HepG2 (cell line): ENCODE results near the gene NKD1. TPM values are rescaled to one million over a fixed set of nuclear protein-coding genes. Genes with fewer than 3 reads are reported as not detected.

Source experiments
- GATA4 ChIP-seq: sonication (generic); IDR thresholded peaks from 2 replicates; pipeline ENCODE4 v1.6.1; 2016; ENCODE audit warnings: antibody characterized with exemption, low read depth, borderline replicate concordance
- GLI4 ChIP-seq: sonication (generic); formaldehyde crosslinking; IDR thresholded peaks from 2 replicates; pipeline ENCODE4 v1.5.1; 2020; ENCODE audit warnings: missing genetic modification reagents, mild to moderate bottlenecking, moderate library complexity, borderline replicate concordance
- GTF2F1 ChIP-seq: fragments of 150-350 bp; IDR thresholded peaks from 2 replicates; pipeline ENCODE4 v1.6.1; 2014; ENCODE audit warnings: low read length
- RBM22 ChIP-seq: fragments of 200-400 bp; formaldehyde crosslinking; optimal IDR thresholded peaks from 2 replicates; pipeline ENCODE3; 2017; ENCODE audit warnings: mild to moderate bottlenecking, low read length, moderate library complexity
- REL ChIP-seq: sonication (generic); formaldehyde crosslinking; conservative IDR thresholded peaks from 2 replicates; pipeline ENCODE4 v1.8.0; 2022; ENCODE audit warnings: mild to moderate bottlenecking, missing genetic modification reagents, moderate library complexity
- SNAI1 ChIP-seq: sonication (generic); formaldehyde crosslinking; IDR thresholded peaks from 2 replicates; pipeline ENCODE4 v1.5.0; 2020; ENCODE audit warnings: mild to moderate bottlenecking, missing genetic modification reagents, borderline replicate concordance
- ZNF101 ChIP-seq: sonication (generic); formaldehyde crosslinking; IDR thresholded peaks from 2 replicates; pipeline ENCODE4 v1.4.0; 2020; ENCODE audit warnings: mild to moderate bottlenecking, low read depth, missing genetic modification reagents, borderline replicate concordance
- polyA plus RNA-seq, 8 experiments: library from polyadenylated mRNA; depleted of rRNA in 3 of 8; stranded (reverse) in 7 of 8; unstranded in 1 of 8; fragments of >200 nt; fragmentation: Illumina TruSeq in 4 of 8; extraction: Trizol in 4 of 8; gene quantifications; 2 replicates each; pipeline versions ENCODE4 v1.2.1 to v1.2.3, GENCODE V29; 2011 to 2016; ENCODE audit warnings: low read depth in 4 of 8, missing spikeins in 1 of 8, mixed read lengths in 1 of 8; ENCODE audit not compliant: insufficient read depth in 1 of 8
- total RNA-seq, 5 experiments: library from RNA; depleted of rRNA; stranded (reverse); fragments of >200 nt; fragmentation: Illumina TruSeq; extraction: Trizol; gene quantifications; 2 replicates each; pipeline ENCODE4 v1.2.3, GENCODE V29; 2016; ENCODE audit warnings: low read depth in 1 of 5
- TF ChIP-seq, protein P1 (sequence below): sonication (generic); formaldehyde crosslinking; IDR thresholded peaks from 2 replicates; pipeline ENCODE4 v1.4.0; 2020; ENCODE audit warnings: missing genetic modification reagents
- TF ChIP-seq, protein P2 (sequence below): sonication (generic); formaldehyde crosslinking; IDR thresholded peaks from 2 replicates; pipeline ENCODE4 v1.9.0; 2021; ENCODE audit warnings: missing genetic modification reagents, mild to moderate bottlenecking, borderline replicate concordance
- TF ChIP-seq, protein P3 (sequence below): sonication (generic); formaldehyde crosslinking; IDR thresholded peaks from 2 replicates; pipeline ENCODE4 v1.5.1; 2020; ENCODE audit warnings: mild to moderate bottlenecking, missing genetic modification reagents, borderline replicate concordance
- TF ChIP-seq, protein P4 (sequence below): sonication (generic); formaldehyde crosslinking; IDR thresholded peaks from 2 replicates; pipeline ENCODE4 v1.4.0; 2020; ENCODE audit warnings: missing genetic modification reagents, mild to moderate bottlenecking, borderline replicate concordance
- TF ChIP-seq, protein P5 (sequence below): sonication (generic); formaldehyde crosslinking; IDR thresholded peaks from 2 replicates; pipeline ENCODE4 v1.4.0; 2020; ENCODE audit warnings: mild to moderate bottlenecking, missing genetic modification reagents

NKD1 gene
- total and polyA plus RNA-seq, 2 of the 13 experiments (the other 11 are each of a cell fraction or from before 2014, with no cell fraction given): 70.4 to 121 TPM

DNA sequence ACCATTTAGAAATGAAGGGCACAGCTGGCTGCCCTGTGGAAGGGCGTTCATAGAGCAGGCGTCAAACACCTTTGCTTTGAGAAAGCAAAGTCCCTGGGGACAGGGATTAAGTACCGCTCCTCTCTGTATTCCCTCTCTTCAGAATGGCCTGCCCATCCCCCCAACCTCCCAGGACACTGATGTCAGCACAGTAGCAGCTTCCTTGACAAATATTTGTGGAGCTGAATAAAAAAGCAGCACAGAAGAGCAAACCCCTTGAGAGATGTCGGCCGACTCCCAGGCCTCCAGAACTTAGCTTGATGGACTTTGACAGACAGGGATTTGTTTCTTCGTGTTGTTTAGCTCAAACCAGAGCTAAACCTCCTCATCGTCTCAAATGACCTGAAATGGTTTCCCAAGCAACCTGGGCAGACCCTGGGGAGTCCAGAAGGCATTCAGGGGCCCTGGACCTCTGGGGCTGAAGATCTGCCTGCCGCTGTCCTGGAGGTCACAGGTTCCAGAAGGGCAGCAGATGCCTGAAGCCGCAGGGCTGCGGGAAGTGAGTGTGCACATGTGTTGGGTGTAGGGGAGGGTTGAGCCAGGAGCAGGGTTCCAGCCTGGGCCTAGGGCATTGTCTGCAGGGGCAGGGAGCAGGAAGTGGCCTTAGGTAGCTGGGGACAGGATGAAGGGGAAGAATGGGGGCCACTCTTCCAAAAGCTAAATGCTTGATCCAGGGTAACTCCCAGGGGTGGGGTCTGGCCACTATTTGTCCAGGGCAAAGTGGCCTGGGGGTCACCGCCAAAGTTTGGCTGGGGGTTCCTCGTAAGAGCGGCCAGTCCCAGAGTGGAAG is 42.3 kb upstream of the NKD1 start (continued):
- TF ChIP-seq, protein P1, sequence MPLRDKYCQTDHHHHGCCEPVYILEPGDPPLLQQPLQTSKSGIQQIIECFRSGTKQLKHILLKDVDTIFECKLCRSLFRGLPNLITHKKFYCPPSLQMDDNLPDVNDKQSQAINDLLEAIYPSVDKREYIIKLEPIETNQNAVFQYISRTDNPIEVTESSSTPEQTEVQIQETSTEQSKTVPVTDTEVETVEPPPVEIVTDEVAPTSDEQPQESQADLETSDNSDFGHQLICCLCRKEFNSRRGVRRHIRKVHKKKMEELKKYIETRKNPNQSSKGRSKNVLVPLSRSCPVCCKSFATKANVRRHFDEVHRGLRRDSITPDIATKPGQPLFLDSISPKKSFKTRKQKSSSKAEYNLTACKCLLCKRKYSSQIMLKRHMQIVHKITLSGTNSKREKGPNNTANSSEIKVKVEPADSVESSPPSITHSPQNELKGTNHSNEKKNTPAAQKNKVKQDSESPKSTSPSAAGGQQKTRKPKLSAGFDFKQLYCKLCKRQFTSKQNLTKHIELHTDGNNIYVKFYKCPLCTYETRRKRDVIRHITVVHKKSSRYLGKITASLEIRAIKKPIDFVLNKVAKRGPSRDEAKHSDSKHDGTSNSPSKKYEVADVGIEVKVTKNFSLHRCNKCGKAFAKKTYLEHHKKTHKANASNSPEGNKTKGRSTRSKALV (CRISPR knock-in tag): peak; percentile 65; the same call in 1 of the 2 replicates
- TF ChIP-seq, protein P2, sequence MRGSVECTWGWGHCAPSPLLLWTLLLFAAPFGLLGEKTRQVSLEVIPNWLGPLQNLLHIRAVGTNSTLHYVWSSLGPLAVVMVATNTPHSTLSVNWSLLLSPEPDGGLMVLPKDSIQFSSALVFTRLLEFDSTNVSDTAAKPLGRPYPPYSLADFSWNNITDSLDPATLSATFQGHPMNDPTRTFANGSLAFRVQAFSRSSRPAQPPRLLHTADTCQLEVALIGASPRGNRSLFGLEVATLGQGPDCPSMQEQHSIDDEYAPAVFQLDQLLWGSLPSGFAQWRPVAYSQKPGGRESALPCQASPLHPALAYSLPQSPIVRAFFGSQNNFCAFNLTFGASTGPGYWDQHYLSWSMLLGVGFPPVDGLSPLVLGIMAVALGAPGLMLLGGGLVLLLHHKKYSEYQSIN (CRISPR knock-in tag): no peak
- no peak for TF ChIP-seq GLI4 (CRISPR knock-in tag)
- no peak for TF ChIP-seq GTF2F1
- peak; percentile 53; the same call in 1 of the 2 replicates for TF ChIP-seq SNAI1 (CRISPR knock-in tag)
- TF ChIP-seq, protein P3, sequence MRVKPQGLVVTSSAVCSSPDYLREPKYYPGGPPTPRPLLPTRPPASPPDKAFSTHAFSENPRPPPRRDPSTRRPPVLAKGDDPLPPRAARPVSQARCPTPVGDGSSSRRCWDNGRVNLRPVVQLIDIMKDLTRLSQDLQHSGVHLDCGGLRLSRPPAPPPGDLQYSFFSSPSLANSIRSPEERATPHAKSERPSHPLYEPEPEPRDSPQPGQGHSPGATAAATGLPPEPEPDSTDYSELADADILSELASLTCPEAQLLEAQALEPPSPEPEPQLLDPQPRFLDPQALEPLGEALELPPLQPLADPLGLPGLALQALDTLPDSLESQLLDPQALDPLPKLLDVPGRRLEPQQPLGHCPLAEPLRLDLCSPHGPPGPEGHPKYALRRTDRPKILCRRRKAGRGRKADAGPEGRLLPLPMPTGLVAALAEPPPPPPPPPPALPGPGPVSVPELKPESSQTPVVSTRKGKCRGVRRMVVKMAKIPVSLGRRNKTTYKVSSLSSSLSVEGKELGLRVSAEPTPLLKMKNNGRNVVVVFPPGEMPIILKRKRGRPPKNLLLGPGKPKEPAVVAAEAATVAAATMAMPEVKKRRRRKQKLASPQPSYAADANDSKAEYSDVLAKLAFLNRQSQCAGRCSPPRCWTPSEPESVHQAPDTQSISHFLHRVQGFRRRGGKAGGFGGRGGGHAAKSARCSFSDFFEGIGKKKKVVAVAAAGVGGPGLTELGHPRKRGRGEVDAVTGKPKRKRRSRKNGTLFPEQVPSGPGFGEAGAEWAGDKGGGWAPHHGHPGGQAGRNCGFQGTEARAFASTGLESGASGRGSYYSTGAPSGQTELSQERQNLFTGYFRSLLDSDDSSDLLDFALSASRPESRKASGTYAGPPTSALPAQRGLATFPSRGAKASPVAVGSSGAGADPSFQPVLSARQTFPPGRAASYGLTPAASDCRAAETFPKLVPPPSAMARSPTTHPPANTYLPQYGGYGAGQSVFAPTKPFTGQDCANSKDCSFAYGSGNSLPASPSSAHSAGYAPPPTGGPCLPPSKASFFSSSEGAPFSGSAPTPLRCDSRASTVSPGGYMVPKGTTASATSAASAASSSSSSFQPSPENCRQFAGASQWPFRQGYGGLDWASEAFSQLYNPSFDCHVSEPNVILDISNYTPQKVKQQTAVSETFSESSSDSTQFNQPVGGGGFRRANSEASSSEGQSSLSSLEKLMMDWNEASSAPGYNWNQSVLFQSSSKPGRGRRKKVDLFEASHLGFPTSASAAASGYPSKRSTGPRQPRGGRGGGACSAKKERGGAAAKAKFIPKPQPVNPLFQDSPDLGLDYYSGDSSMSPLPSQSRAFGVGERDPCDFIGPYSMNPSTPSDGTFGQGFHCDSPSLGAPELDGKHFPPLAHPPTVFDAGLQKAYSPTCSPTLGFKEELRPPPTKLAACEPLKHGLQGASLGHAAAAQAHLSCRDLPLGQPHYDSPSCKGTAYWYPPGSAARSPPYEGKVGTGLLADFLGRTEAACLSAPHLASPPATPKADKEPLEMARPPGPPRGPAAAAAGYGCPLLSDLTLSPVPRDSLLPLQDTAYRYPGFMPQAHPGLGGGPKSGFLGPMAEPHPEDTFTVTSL (CRISPR knock-in tag): no peak
- no peak for TF ChIP-seq ZNF101
- no peak for TF ChIP-seq GATA4
- TF ChIP-seq RBM22: peak; percentile 65
- no peak for TF ChIP-seq REL
- TF ChIP-seq, protein P4, sequence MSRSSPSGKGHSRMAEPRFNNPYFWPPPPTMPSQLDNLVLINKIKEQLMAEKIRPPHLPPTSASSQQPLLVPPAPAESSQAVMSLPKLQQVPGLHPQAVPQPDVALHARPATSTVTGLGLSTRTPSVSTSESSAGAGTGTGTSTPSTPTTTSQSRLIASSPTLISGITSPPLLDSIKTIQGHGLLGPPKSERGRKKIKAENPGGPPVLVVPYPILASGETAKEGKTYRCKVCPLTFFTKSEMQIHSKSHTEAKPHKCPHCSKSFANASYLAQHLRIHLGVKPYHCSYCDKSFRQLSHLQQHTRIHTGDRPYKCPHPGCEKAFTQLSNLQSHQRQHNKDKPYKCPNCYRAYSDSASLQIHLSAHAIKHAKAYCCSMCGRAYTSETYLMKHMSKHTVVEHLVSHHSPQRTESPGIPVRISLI (CRISPR knock-in tag): peak; percentile 30; the same call in 1 of the 2 replicates
- TF ChIP-seq, protein P5, sequence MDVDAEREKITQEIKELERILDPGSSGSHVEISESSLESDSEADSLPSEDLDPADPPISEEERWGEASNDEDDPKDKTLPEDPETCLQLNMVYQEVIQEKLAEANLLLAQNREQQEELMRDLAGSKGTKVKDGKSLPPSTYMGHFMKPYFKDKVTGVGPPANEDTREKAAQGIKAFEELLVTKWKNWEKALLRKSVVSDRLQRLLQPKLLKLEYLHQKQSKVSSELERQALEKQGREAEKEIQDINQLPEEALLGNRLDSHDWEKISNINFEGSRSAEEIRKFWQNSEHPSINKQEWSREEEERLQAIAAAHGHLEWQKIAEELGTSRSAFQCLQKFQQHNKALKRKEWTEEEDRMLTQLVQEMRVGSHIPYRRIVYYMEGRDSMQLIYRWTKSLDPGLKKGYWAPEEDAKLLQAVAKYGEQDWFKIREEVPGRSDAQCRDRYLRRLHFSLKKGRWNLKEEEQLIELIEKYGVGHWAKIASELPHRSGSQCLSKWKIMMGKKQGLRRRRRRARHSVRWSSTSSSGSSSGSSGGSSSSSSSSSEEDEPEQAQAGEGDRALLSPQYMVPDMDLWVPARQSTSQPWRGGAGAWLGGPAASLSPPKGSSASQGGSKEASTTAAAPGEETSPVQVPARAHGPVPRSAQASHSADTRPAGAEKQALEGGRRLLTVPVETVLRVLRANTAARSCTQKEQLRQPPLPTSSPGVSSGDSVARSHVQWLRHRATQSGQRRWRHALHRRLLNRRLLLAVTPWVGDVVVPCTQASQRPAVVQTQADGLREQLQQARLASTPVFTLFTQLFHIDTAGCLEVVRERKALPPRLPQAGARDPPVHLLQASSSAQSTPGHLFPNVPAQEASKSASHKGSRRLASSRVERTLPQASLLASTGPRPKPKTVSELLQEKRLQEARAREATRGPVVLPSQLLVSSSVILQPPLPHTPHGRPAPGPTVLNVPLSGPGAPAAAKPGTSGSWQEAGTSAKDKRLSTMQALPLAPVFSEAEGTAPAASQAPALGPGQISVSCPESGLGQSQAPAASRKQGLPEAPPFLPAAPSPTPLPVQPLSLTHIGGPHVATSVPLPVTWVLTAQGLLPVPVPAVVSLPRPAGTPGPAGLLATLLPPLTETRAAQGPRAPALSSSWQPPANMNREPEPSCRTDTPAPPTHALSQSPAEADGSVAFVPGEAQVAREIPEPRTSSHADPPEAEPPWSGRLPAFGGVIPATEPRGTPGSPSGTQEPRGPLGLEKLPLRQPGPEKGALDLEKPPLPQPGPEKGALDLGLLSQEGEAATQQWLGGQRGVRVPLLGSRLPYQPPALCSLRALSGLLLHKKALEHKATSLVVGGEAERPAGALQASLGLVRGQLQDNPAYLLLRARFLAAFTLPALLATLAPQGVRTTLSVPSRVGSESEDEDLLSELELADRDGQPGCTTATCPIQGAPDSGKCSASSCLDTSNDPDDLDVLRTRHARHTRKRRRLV (CRISPR knock-in tag): no peak
